Neuronal stem cell (in vitro differentiated cells): Measurements from ENCODE around the gene PCYT1A.

Source experiments
- DNase-seq: peaks from one replicate; pipeline ENCODE4 v3.0.0-alpha.2; 2013; ENCODE audit warnings: low spot score
- H2AFZ ChIP-seq: one replicate; pipeline ENCODE4 v1.6.1; 2013; ENCODE audit warnings: mild to moderate bottlenecking, low read length, inconsistent platforms
- H2AK5ac ChIP-seq: 2 replicates; pipeline ENCODE4 v1.6.1; 2013; ENCODE audit warnings: low read depth, mild to moderate bottlenecking, inconsistent platforms, low read length, moderate library complexity, mixed read lengths
- H2BK120ac ChIP-seq: 2 replicates; pipeline ENCODE4 v1.6.1; 2013; ENCODE audit warnings: low read depth, mild to moderate bottlenecking, inconsistent platforms, low read length, moderate library complexity, mixed read lengths
- H2BK12ac ChIP-seq: one replicate; pipeline ENCODE4 v1.6.1; 2013; ENCODE audit warnings: low read length, inconsistent platforms
- H2BK15ac ChIP-seq: 2 replicates; pipeline ENCODE4 v1.6.1; 2013; ENCODE audit warnings: mild to moderate bottlenecking, low read length, inconsistent platforms, mixed read lengths
- H2BK5ac ChIP-seq: one replicate; pipeline ENCODE4 v1.6.1; 2013; ENCODE audit warnings: inconsistent platforms, mild to moderate bottlenecking, low read length, moderate library complexity
- H3K14ac ChIP-seq: one replicate; pipeline ENCODE4 v1.6.1; 2013; ENCODE audit warnings: low read length, inconsistent platforms
- H3K18ac ChIP-seq: 2 replicates; pipeline ENCODE4 v1.6.1; 2013; ENCODE audit warnings: low read length, inconsistent platforms
- H3K23ac ChIP-seq: 2 replicates; pipeline ENCODE4 v1.6.1; 2013; ENCODE audit warnings: low read depth, mild to moderate bottlenecking, mixed read lengths, low read length, inconsistent platforms; ENCODE audit not compliant: poor library complexity
- H3K27ac ChIP-seq: replicated peaks from 3 replicates; pipeline ENCODE4 v1.5.1; 2013; ENCODE audit warnings: low read length, inconsistent platforms
- H3K27me3 ChIP-seq, 3 experiments: 2 replicates each; pipeline ENCODE4 v1.6.1; 2013; ENCODE audit warnings: low read length in 3 of 3, mild to moderate bottlenecking in 2 of 3, inconsistent platforms in 1 of 3, low read depth in 1 of 3, mixed read lengths in 1 of 3, moderate library complexity in 1 of 3; ENCODE audit not compliant: control insufficient read depth in 3 of 3, insufficient read depth in 3 of 3
- H3K36me3 ChIP-seq, 2 donors: replicated peaks in 1 of 2; 2 replicates each; pipeline ENCODE4 v1.6.1; 2013; ENCODE audit warnings: low read length in 2 of 2; ENCODE audit not compliant: control insufficient read depth in 2 of 2, insufficient read depth in 2 of 2
- H3K4ac ChIP-seq: 2 replicates; pipeline ENCODE4 v1.6.1; 2013; ENCODE audit warnings: inconsistent platforms, mild to moderate bottlenecking, low read length, moderate library complexity
- H3K4me1 ChIP-seq, 2 donors: 1 replicate in 1 of 2; 2 replicates in 1 of 2; pipeline ENCODE4 v1.6.1; 2013; ENCODE audit warnings: low read length in 2 of 2, low read depth in 1 of 2; ENCODE audit not compliant: control insufficient read depth in 2 of 2, insufficient read depth in 1 of 2
- H3K4me2 ChIP-seq: one replicate; pipeline ENCODE4 v1.6.1; 2013; ENCODE audit warnings: mild to moderate bottlenecking, low read length, inconsistent platforms; ENCODE audit not compliant: insufficient read depth, poor library complexity, severe bottlenecking
- H3K4me3 ChIP-seq, 2 donors: 2 replicates each; pipeline ENCODE4 v1.5.1; 2013; ENCODE audit warnings: low read length in 2 of 2, mild to moderate bottlenecking in 2 of 2, inconsistent platforms in 1 of 2, moderate library complexity in 1 of 2
- H3K79me1 ChIP-seq: one replicate; pipeline ENCODE4 v1.6.1; 2013; ENCODE audit warnings: low read depth, mild to moderate bottlenecking, inconsistent platforms, low read length, moderate library complexity
- H3K9ac ChIP-seq: one replicate; pipeline ENCODE4 v1.6.1; 2013; ENCODE audit warnings: mild to moderate bottlenecking, low read depth, low read length, inconsistent platforms; ENCODE audit not compliant: poor library complexity
- H3K9me3 ChIP-seq, 2 donors: replicated peaks in 1 of 2; 2 replicates each; pipeline versions ENCODE3 to v1.6.1; 2013; ENCODE audit warnings: low read length in 2 of 2, mild to moderate bottlenecking in 2 of 2, inconsistent platforms in 1 of 2, low read depth in 1 of 2, mixed read lengths in 1 of 2, moderate library complexity in 1 of 2; ENCODE audit not compliant: control insufficient read depth in 2 of 2, insufficient read depth in 1 of 2
- H4K8ac ChIP-seq: one replicate; pipeline ENCODE4 v1.6.1; 2013; ENCODE audit warnings: low read depth, mild to moderate bottlenecking, inconsistent platforms, low read length, moderate library complexity
- H4K91ac ChIP-seq: one replicate; pipeline ENCODE4 v1.6.1; 2013; ENCODE audit warnings: low read length, low read depth, mild to moderate bottlenecking, inconsistent platforms; ENCODE audit not compliant: poor library complexity
- WGBS, 2 donors: extraction: QIAGEN DNeasy Blood & Tissue Kit; methylation state at CpG; one replicate each; pipeline ENCODE4 v1.1.7; 2013; ENCODE audit warnings: missing lambda C conversion rate in 2 of 2, mixed read lengths in 1 of 2; ENCODE audit not compliant: insufficient read length in 2 of 2, insufficient replicate concordance in 1 of 2; ENCODE audit errors: extremely low coverage in 2 of 2; 5-methylcytosine and 5-hydroxymethylcytosine counted together

PCYT1A gene

DNA sequence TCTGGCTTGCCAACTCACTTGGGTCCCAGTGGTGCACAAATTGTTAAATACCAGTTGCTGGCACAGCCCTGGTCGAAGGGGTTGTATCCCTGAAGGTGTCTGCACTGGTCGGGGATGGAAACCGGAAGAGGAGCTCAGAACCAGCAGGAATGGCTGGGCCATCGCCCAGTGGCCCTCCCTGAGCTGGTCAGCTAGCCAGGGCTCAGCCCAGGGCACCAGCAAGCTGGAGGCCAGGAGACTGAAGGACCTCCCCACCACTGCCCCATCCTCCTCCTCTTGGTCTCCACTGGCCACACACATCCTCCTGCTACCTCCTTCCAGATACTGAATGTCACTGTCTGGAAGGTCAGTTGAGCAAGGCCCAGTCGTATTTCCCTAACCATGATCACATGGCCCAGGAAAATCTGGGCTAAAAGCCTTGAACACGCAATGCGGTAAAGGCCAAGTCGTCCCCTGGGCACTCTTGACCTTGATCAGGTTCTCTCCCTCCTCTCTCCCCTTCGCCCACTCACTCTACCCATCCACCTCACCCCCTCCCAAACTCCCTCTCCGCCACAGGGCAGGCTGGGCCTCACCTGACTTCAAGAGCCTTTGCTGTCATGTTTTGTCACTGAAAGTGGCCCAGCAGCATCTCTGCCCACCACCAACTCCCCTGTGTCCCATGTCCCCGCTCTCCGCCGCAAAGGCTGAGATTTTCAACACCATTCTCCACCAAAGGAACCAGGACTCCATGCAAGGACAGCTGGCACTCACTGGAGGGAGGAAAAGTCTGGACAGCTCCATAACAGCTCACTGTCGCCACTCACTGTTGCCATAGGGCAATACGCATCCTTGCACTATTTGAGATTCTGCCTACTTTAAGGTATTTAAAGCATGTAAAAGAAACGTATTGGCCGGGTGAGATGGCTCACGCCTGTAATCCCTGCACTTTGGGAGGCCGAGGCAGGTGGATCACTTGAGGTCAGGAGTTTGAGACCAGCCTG is 88.5 kb downstream of the PCYT1A start:
- Histone ChIP-seq H2BK15ac (no peak overlapping the region), H3K27ac (no peak overlapping the region)

DNA sequence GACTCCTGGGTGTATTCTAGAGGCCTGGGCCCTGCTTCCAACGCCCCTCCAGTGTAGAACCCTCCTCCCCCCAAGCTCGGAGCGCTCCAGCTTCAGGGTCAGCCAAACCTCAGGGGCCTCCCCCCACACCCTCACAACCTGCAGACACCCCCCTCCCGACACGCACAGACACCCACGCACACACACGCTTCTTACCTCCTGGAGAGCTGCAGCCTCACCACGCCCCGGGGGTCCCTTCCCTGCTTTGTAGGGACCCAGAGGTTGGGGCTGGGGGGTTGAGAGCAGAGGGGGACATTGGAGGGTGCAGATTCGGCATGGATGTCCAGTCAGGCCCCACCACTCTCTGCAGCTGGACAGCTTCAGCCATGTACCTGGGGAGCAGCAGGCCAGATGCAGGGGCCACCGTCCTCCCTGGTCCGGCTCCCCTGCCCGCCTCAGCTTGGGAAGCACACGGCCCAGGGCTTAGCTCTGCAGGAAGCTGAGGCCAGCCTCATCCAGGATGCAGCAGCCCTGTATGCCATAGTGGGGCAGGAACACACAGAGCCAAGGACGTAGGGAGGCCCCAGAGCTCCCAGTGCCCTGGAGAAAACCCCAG is 89.3 kb downstream of the PCYT1A start:
- Histone ChIP-seq H2BK12ac (peak overlapping the region; percentile 73), H3K4me3 (no peak overlapping the region), H2BK15ac (peak overlapping the region; percentile 58), H4K91ac (no peak overlapping the region), H2AFZ (no peak overlapping the region), H3K4me2 (no peak overlapping the region), H3K14ac (peak overlapping the region; percentile 82), H4K8ac (peak overlapping the region; percentile 17), H2BK5ac (no peak overlapping the region), H3K23ac (peak overlapping the region; percentile 31), H3K9me3 (no peaks in the 10 kb centered on the region), H3K36me3 (no peaks in the 10 kb centered on the region), H3K9ac (no peak overlapping the region), H3K27ac (no peak overlapping the region), H3K4ac (no peak overlapping the region), H3K4me1 (peaks cover 0 to 6% of the 10 kb centered on the region in 2 donors), H3K27me3 (peaks cover 0 to 19% (median 0%) of the 10 kb centered on the region in 3 experiments), H3K79me1 (peaks cover 4% of the 10 kb centered on the region), H3K18ac (no peak overlapping the region), H2BK120ac (no peak overlapping the region), H2AK5ac (peak overlapping the region; percentile 57)
- no CpG with 5 or more reads among the region's 15 CpGs for WGBS, 2 donors
- DNase-seq: no peak

More for the DNA sequence above, 88.5 kb downstream of the PCYT1A start:
- no peak for DNase-seq
- H3K4me3 ChIP-seq: no peak overlapping the region
- H3K27me3 ChIP-seq: peaks cover 0 to 19% (median 0%) of the 10 kb centered on the region in 3 experiments
- no peak overlapping the region for H3K14ac ChIP-seq
- peak overlapping the region; percentile 19 for H4K8ac ChIP-seq
- H2BK120ac ChIP-seq: no peak overlapping the region
- no peak overlapping the region for H3K9ac ChIP-seq
- H3K18ac ChIP-seq: no peak overlapping the region
- H4K91ac ChIP-seq: no peak overlapping the region
- peaks cover 0 to 2% of the 10 kb centered on the region in 2 donors for H3K4me1 ChIP-seq
- H2AFZ ChIP-seq: no peak overlapping the region
- H3K36me3 ChIP-seq: no peaks in the 10 kb centered on the region
- H3K23ac ChIP-seq: no peak overlapping the region
- H2AK5ac ChIP-seq: peak overlapping the region; percentile 57
- H3K4me2 ChIP-seq: no peak overlapping the region
- no CpG with 5 or more reads among the region's 19 CpGs for WGBS, 2 donors
- no peak overlapping the region for H3K4ac ChIP-seq
- H2BK5ac ChIP-seq: no peak overlapping the region
- no peaks in the 10 kb centered on the region for H3K9me3 ChIP-seq
- no peak overlapping the region for H2BK12ac ChIP-seq
- H3K79me1 ChIP-seq: peaks cover 4% of the 10 kb centered on the region

DNA sequence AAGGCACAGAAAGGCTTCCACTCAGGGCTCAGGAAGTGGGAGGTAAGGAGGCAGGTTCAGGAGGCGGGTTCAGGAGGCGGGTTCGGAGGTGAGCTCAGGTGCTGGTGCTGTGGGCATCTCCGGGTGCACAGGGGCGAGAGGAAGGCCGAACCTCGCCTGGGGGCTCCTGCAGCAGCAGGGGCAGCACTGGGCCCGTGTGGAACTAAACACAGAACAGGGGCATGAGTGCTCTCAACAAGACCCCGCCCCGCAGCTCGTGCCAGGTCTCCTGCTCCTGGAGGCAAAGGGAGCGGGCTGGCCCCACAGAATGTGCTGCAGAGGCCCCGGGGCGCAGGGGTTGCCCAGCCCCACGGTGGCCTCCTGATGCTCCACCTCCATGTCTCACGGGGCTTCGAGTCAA is 90.0 kb downstream of the PCYT1A start:
- H3K9me3 ChIP-seq: no peaks in the 10 kb centered on the region
- no peak overlapping the region for H4K91ac ChIP-seq
- H2AFZ ChIP-seq: no peak overlapping the region
- H4K8ac ChIP-seq: no peak overlapping the region
- peaks cover 4% of the 10 kb centered on the region for H3K79me1 ChIP-seq
- no peak overlapping the region for H2BK5ac ChIP-seq
- H3K4me2 ChIP-seq: no peak overlapping the region
- no peak for DNase-seq
- peak overlapping the region; percentile 58 for H2BK15ac ChIP-seq
- H3K27me3 ChIP-seq: peaks cover 0 to 19% (median 0%) of the 10 kb centered on the region in 3 experiments
- no peak overlapping the region for H3K27ac ChIP-seq
- H3K14ac ChIP-seq: no peak overlapping the region
- no peak overlapping the region for H3K23ac ChIP-seq
- H2AK5ac ChIP-seq: peak overlapping the region; percentile 84
- H2BK120ac ChIP-seq: no peak overlapping the region
- H3K9ac ChIP-seq: peak overlapping the region; percentile 21
- H2BK12ac ChIP-seq: peak overlapping the region; percentile 4
- no peak overlapping the region for H3K18ac ChIP-seq
- no peak overlapping the region for H3K4ac ChIP-seq
- peaks cover 4 to 6% of the 10 kb centered on the region in 2 donors for H3K4me1 ChIP-seq
- no peaks in the 10 kb centered on the region for H3K36me3 ChIP-seq
- no CpG with 5 or more reads among the region's 17 CpGs for WGBS, 2 donors
- no peak overlapping the region for H3K4me3 ChIP-seq
